ENCODE measurements around the gene PIGZ. TPM values are rescaled to one million over a fixed set of nuclear protein-coding genes. Genes with fewer than 3 reads are reported as not detected.

The PIGZ gene
- total and polyA plus RNA-seq, 2 experiments from 2014 or later: 18.0 to 32.6 TPM

DNA sequence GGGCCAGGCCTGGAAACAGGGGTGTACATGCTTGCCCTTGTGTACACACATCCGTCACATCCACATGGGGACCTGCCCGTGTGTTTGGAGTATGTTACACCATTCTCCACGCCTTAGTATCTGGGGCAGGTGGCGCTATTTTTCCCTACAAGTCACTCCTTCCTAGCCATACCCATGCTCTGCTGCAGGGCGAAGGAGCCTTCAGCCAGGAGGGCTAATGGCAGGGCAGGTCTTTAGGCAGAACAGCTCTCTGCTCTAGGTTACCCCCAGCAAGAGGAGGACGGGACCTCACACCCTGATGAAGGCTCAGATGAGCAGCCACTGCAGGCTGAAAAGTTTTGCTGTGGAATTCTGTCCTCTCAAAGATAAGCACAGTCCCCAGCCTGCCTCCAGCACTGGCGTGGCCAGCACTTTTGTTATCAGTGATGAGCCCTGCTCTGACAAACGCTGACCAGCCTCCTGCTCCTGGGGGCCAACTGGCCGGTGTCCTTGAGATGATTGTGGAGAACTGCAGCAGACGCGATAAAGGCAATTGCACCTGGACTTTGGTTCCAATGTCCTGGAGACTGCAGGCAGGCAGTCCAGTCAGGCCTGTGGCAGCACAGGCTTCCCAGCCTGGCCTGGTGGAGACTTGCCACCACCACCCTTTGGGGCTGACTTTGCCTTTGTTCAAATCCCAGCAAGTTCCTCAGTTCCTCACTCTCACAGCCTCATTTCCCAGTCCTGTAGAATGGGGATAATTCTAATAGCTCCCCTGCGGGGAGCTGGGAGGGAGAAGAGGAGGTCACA, 19.8 kb upstream of the PIGZ start:
- no peaks in the 10 kb centered on the region for H3K9me3 ChIP-seq (ENCODE audit: low read depth)
- TF ChIP-seq EZH2phosphoT487 (IDR thresholded peaks at IDR 0.05; ENCODE audit: low read depth, severe bottlenecking, unreplicated experiment): no peak
- TF ChIP-seq, protein P1, sequence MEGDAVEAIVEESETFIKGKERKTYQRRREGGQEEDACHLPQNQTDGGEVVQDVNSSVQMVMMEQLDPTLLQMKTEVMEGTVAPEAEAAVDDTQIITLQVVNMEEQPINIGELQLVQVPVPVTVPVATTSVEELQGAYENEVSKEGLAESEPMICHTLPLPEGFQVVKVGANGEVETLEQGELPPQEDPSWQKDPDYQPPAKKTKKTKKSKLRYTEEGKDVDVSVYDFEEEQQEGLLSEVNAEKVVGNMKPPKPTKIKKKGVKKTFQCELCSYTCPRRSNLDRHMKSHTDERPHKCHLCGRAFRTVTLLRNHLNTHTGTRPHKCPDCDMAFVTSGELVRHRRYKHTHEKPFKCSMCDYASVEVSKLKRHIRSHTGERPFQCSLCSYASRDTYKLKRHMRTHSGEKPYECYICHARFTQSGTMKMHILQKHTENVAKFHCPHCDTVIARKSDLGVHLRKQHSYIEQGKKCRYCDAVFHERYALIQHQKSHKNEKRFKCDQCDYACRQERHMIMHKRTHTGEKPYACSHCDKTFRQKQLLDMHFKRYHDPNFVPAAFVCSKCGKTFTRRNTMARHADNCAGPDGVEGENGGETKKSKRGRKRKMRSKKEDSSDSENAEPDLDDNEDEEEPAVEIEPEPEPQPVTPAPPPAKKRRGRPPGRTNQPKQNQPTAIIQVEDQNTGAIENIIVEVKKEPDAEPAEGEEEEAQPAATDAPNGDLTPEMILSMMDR (IDR thresholded peaks at IDR 0.05; ENCODE audit: poor library complexity): peak; percentile 22
- H3K27ac ChIP-seq: peak overlapping the region; percentile 96
- H4K20me1 ChIP-seq (ENCODE audit: insufficient read depth, poor library complexity, severe bottlenecking): no peaks in the 10 kb centered on the region
- no peaks in the 10 kb centered on the region for H3K27me3 ChIP-seq
- peaks cover 53% of the 10 kb centered on the region for H3K4me1 ChIP-seq (ENCODE audit: insufficient read depth)
- 34% methylated on average over 12 of the region's 12 CpGs for WGBS (ENCODE audit: low lambda C conversion rate, missing lambda C conversion rate)
- H3K4me2 ChIP-seq: peak overlapping the region; percentile 56
- no peak overlapping the region for H3K4me3 ChIP-seq
- no peak overlapping the region for H2AFZ ChIP-seq
- no peaks in the 10 kb centered on the region for H3K36me3 ChIP-seq (replicated peaks; ENCODE audit: insufficient read depth, low read depth)
- H3K79me2 ChIP-seq: no peaks in the 10 kb centered on the region
- DNase-seq (ENCODE audit: low spot score): peak; percentile 81
- no peaks in the 10 kb centered on the region for H3K9me2 ChIP-seq (replicated peaks; ENCODE audit: insufficient read depth)

DNA sequence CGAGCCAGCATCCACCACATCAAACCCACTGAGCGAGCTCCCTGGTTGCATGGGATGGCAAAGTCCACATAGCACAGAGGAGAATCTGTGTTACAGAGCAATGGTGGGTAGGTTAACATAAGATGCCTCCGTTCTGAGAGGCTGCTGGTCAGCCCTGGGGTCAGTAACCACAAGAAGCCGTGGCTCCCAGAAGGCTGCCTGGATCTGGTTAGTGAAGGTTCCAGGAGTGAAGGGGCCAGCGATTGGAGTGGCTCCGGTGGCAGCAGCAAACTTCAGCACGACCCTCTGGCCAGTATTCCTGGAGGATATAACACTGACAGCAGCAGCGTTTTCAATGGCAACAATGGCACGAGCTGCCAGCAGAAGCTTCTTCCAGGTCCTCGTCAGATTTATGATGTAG, 18.4 kb upstream of the PIGZ start:
- no peak for DNase-seq (ENCODE audit: low spot score)
- H3K4me3 ChIP-seq: no peak overlapping the region
- H3K4me2 ChIP-seq: no peak overlapping the region
- H2AFZ ChIP-seq: no peak overlapping the region
- H3K4me1 ChIP-seq (ENCODE audit: insufficient read depth): peaks cover 53% of the 10 kb centered on the region
- H3K36me3 ChIP-seq (replicated peaks; ENCODE audit: insufficient read depth, low read depth): no peaks in the 10 kb centered on the region
- no peaks in the 10 kb centered on the region for H3K9me3 ChIP-seq (ENCODE audit: low read depth)
- no peaks in the 10 kb centered on the region for H3K79me2 ChIP-seq
- no peaks in the 10 kb centered on the region for H4K20me1 ChIP-seq (ENCODE audit: insufficient read depth, poor library complexity, severe bottlenecking)
- 84% methylated on average over 10 of the region's 10 CpGs for WGBS (ENCODE audit: low lambda C conversion rate, missing lambda C conversion rate)
- H3K27me3 ChIP-seq: no peaks in the 10 kb centered on the region
- no peak for TF ChIP-seq EZH2 (IDR thresholded peaks at IDR 0.05; ENCODE audit: borderline replicate concordance)
- no peak for TF ChIP-seq EZH2phosphoT487 (IDR thresholded peaks at IDR 0.05; ENCODE audit: low read depth, severe bottlenecking, unreplicated experiment)
- TF ChIP-seq, protein P1 (IDR thresholded peaks at IDR 0.05; ENCODE audit: poor library complexity): no peak
- H3K27ac ChIP-seq: peak overlapping the region; percentile 96
- no peaks in the 10 kb centered on the region for H3K9me2 ChIP-seq (replicated peaks; ENCODE audit: insufficient read depth)

DNA sequence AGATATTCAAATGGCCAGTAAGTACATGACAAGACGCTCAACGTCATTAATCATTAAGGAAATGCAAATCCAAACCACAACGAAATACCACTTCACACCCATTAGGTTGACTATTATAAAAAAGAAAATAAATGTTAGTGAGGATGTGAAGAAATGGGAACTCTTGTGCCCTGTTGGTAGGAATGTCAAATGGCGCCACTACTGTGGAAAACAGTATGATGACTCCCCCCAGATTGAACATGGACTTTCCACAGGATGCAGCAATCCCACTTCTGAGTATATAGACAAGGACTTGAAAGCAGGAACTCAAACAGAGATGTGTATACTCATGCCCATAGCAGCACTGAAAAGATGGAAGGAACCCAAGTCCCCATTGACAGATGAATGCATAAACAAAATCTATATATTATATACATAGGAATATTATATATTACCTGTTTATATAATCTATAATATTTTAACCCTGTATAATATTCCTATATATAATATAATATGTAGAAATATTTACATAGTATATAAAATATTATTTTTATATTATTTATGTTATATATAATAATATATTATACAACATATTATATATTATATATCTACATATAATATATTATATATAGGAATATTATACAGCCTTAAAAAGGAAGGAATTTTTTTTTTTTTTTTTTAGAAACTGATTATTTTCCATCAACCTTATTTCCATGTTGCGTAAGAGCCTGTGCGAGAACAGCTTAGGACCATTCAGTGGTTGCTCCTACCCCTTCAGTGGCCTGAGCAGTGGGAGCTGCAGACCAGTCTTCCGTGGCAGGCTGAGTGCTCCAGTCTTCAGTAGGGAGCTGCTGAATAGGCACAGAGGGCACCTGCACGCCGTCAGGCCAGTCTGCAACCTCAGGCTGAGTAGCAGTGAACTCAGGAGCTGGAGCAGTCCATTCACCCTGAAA, 17.6 kb upstream of the PIGZ start:
- WGBS (ENCODE audit: low lambda C conversion rate, missing lambda C conversion rate): 92% methylated on average over 9 of the region's 9 CpGs
- Histone ChIP-seq H3K36me3 (replicated peaks; ENCODE audit: insufficient read depth, low read depth) (no peaks in the 10 kb centered on the region), H3K4me1 (ENCODE audit: insufficient read depth) (peaks cover 53% of the 10 kb centered on the region), H3K27ac (peak overlapping the region; percentile 96), H2AFZ (no peak overlapping the region), H3K27me3 (no peaks in the 10 kb centered on the region), H3K9me3 (ENCODE audit: low read depth) (no peaks in the 10 kb centered on the region), H3K9me2 (replicated peaks; ENCODE audit: insufficient read depth) (no peaks in the 10 kb centered on the region), H3K79me2 (no peaks in the 10 kb centered on the region), H3K4me2 (no peak overlapping the region), H3K4me3 (no peak overlapping the region), H4K20me1 (ENCODE audit: insufficient read depth, poor library complexity, severe bottlenecking) (no peaks in the 10 kb centered on the region)
- DNase-seq (ENCODE audit: low spot score): no peak
- TF ChIP-seq EZH2phosphoT487 (IDR thresholded peaks at IDR 0.05; ENCODE audit: low read depth, severe bottlenecking, unreplicated experiment) (no peak), EZH2 (IDR thresholded peaks at IDR 0.05; ENCODE audit: borderline replicate concordance) (no peak)
- TF ChIP-seq, protein P1 (IDR thresholded peaks at IDR 0.05; ENCODE audit: poor library complexity): no peak

Data from hepatocyte (in vitro differentiated cells).